Astrocyte (in vitro differentiated cells and primary cell): ENCODE results near the gene CAPN7. TPM values are rescaled to one million over a fixed set of nuclear protein-coding genes. Genes with fewer than 3 reads are reported as not detected.
A peak's percentile ranks its signal among the peaks of the same experiment; 100 is the strongest.

Source experiments
- DNase-seq: peaks from one replicate; pipeline ENCODE4 v3.0.0-alpha.2; 2010; ENCODE audit warnings: low read depth
- FAIRE-seq: peaks from 2 replicates; lab custom pipeline; 2011; peaks lifted over from hg19 to GRCh38; lab: Jason Lieb, UNC
- H2AFZ ChIP-seq: 2 replicates; pipeline ENCODE4 v1.6.0; 2012; ENCODE audit warnings: low read depth, low read length, inconsistent platforms
- H3K27ac ChIP-seq: 2 replicates; pipeline ENCODE4 v1.5.1; 2011; ENCODE audit warnings: low read depth, low read length, inconsistent platforms
- H3K27me3 ChIP-seq: 2 replicates; pipeline ENCODE4 v1.6.0; 2011; ENCODE audit warnings: low read length, inconsistent platforms; ENCODE audit not compliant: insufficient read depth
- H3K36me3 ChIP-seq: 2 replicates; pipeline ENCODE4 v1.5.1; 2011; ENCODE audit warnings: low read length, inconsistent platforms; ENCODE audit not compliant: insufficient read depth
- H3K4me1 ChIP-seq: 2 replicates; pipeline ENCODE4 v1.5.1; 2011; ENCODE audit warnings: low read length, inconsistent platforms; ENCODE audit not compliant: insufficient read depth
- H3K4me2 ChIP-seq: 2 replicates; pipeline ENCODE4 v1.6.0; 2012; ENCODE audit warnings: low read length, inconsistent platforms
- H3K4me3 ChIP-seq: 2 replicates; pipeline ENCODE4 v1.5.1; 2011; ENCODE audit warnings: low read depth, mild to moderate bottlenecking, low read length, inconsistent platforms; ENCODE audit not compliant: insufficient read depth
- H3K79me2 ChIP-seq: 2 replicates; pipeline ENCODE4 v1.6.0; 2012; ENCODE audit warnings: mild to moderate bottlenecking, low read length, inconsistent platforms; ENCODE audit not compliant: insufficient read depth
- H3K9ac ChIP-seq: 2 replicates; pipeline ENCODE4 v1.6.0; 2012; ENCODE audit warnings: mild to moderate bottlenecking, low read length, inconsistent platforms
- H3K9me3 ChIP-seq: 2 replicates; pipeline ENCODE4 v1.5.1; 2012; ENCODE audit warnings: low read depth, mild to moderate bottlenecking, low read length, inconsistent platforms; ENCODE audit not compliant: insufficient read depth
- H4K20me1 ChIP-seq: 2 replicates; pipeline ENCODE4 v1.6.0; 2012; ENCODE audit warnings: low read length, inconsistent platforms; ENCODE audit not compliant: insufficient read depth
- H3K27ac Mint-ChIP-seq: one replicate; pipeline ENCODE4 v1.8.0; 2021; ENCODE audit warnings: mild to moderate bottlenecking, mixed read lengths; ENCODE audit not compliant: unreplicated experiment
- H3K27me3 Mint-ChIP-seq: one replicate; pipeline ENCODE4 v1.8.0; 2021; ENCODE audit warnings: low read depth, mixed read lengths; ENCODE audit not compliant: unreplicated experiment
- H3K36me3 Mint-ChIP-seq: one replicate; pipeline ENCODE4 v1.8.0; 2021; ENCODE audit warnings: low read depth, mixed read lengths; ENCODE audit not compliant: unreplicated experiment
- H3K4me1 Mint-ChIP-seq: one replicate; pipeline ENCODE4 v1.8.0; 2021; ENCODE audit warnings: low read depth, mixed read lengths; ENCODE audit not compliant: unreplicated experiment
- H3K4me3 Mint-ChIP-seq: one replicate; pipeline ENCODE4 v1.8.0; 2021; ENCODE audit warnings: mild to moderate bottlenecking, moderate library complexity, mixed read lengths; ENCODE audit not compliant: unreplicated experiment
- H3K9me3 Mint-ChIP-seq: one replicate; pipeline ENCODE4 v1.8.0; 2021; ENCODE audit warnings: mild to moderate bottlenecking, mixed read lengths; ENCODE audit not compliant: unreplicated experiment
- EZH2 ChIP-seq: IDR thresholded peaks from 2 replicates; pipeline ENCODE4 v1.6.1; 2012; ENCODE audit warnings: mild to moderate bottlenecking, low read length, inconsistent platforms; ENCODE audit not compliant: insufficient read depth
- total RNA-seq: library from RNA; stranded (reverse); gene quantifications from 2 replicates; pipeline ENCODE4 v1.2.1, GENCODE V29; 2021
- TF ChIP-seq, protein P1 (sequence below): IDR thresholded peaks from 2 replicates; pipeline ENCODE4 v1.5.1; 2011; ENCODE audit warnings: low read depth, mild to moderate bottlenecking, inconsistent platforms, low read length, moderate library complexity; ENCODE audit not compliant: insufficient read depth

The CAPN7 gene
- total RNA-seq, 1 donor from 2014 or later, result 36.8 TPM

DNA sequence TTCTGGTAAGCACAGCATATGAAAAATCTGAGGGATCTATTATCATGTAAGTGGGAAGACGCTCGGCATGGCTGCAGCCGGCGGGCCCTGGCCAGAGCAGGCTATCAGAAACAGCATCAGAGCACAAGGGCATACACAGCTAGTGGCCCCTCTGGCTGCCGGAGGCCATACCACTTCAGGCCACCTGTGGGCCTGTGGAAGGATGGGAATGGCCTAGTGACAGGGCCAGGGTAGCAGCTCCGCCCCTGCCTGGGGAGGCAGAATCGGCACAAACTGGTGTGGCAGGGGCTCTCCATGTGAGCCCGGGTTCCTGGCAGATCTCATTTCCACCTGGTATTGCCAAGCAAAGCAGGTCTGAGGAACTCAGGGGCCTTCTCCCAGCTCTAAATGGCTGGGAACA is 80.0 kb downstream of the CAPN7 start:
- Mint-ChIP-seq H3K27me3 (no peaks in the 10 kb centered on the region), H3K4me3 (no peak overlapping the region), H3K4me1 (peaks cover 3% of the 10 kb centered on the region), H3K36me3 (peaks cover 10% of the 10 kb centered on the region), H3K9me3 (peaks cover 2% of the 10 kb centered on the region), H3K27ac (no peak overlapping the region)
- TF ChIP-seq EZH2, result no peak
- H3K36me3 ChIP-seq, result peaks cover 2% of the 10 kb centered on the region
- no peak for FAIRE-seq
- no peak overlapping the region for H3K4me2 ChIP-seq
- H2AFZ ChIP-seq, result no peak overlapping the region
- no peak for DNase-seq
- no peak overlapping the region for H3K9ac ChIP-seq
- no peak overlapping the region for H3K27ac ChIP-seq
- no peak overlapping the region for H3K4me3 ChIP-seq
- H3K27me3 ChIP-seq, result no peaks in the 10 kb centered on the region
- H3K9me3 ChIP-seq, result no peaks in the 10 kb centered on the region
- no peaks in the 10 kb centered on the region for H3K4me1 ChIP-seq
- H3K79me2 ChIP-seq, result peaks cover 46% of the 10 kb centered on the region
- peaks cover 51% of the 10 kb centered on the region for H4K20me1 ChIP-seq

DNA sequence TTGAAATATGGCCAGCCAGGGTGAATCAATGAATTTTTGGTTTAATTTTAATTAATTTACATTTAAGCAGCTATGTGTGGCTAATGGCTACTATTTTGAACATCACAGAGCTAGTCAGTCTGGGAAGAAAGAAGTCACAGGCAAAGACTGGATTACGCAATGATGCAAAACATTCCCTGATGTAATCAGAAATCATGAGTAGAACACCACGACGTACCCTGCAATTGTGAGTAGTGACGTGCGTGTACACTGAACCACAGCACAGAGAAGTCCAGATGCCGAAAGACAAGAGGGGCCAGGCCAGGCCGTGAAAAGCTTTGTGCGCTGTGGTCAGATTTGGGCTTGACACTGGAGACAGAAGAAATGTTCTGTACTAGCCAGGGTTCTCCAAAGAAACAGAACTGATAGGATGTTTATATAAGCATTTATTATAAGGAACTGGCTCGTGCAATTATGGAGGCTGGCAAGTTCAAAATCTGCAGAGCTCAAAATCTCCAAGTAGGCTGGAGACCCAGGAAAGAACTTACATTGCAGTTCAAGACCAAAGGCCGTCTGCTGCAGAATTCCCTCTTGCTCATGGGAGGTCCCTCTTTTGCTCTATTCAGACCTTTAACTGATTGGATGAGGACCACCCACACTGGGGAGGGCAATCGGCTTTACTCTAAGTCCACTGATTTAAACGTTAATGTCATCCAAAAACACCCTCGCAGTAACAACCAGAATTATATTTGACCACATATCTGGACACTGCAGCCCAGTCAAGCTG is 81.7 kb downstream of the CAPN7 start:
- Histone ChIP-seq H3K9me3 (no peaks in the 10 kb centered on the region), H3K4me2 (no peak overlapping the region), H3K4me1 (peaks cover 11% of the 10 kb centered on the region), H3K4me3 (no peak overlapping the region), H3K79me2 (peaks cover 42% of the 10 kb centered on the region), H2AFZ (no peak overlapping the region), H3K27ac (no peak overlapping the region), H3K9ac (no peak overlapping the region), H4K20me1 (peaks cover 57% of the 10 kb centered on the region), H3K27me3 (no peaks in the 10 kb centered on the region), H3K36me3 (no peaks in the 10 kb centered on the region)
- TF ChIP-seq, protein P1, sequence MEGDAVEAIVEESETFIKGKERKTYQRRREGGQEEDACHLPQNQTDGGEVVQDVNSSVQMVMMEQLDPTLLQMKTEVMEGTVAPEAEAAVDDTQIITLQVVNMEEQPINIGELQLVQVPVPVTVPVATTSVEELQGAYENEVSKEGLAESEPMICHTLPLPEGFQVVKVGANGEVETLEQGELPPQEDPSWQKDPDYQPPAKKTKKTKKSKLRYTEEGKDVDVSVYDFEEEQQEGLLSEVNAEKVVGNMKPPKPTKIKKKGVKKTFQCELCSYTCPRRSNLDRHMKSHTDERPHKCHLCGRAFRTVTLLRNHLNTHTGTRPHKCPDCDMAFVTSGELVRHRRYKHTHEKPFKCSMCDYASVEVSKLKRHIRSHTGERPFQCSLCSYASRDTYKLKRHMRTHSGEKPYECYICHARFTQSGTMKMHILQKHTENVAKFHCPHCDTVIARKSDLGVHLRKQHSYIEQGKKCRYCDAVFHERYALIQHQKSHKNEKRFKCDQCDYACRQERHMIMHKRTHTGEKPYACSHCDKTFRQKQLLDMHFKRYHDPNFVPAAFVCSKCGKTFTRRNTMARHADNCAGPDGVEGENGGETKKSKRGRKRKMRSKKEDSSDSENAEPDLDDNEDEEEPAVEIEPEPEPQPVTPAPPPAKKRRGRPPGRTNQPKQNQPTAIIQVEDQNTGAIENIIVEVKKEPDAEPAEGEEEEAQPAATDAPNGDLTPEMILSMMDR, result no peak
- TF ChIP-seq EZH2, result no peak
- Mint-ChIP-seq H3K4me3 (no peak overlapping the region), H3K36me3 (peaks cover 17% of the 10 kb centered on the region), H3K27me3 (no peaks in the 10 kb centered on the region), H3K4me1 (peaks cover 11% of the 10 kb centered on the region), H3K27ac (no peak overlapping the region), H3K9me3 (peaks cover 2% of the 10 kb centered on the region)
- FAIRE-seq, result no peak
- peak; percentile 81 for DNase-seq

DNA sequence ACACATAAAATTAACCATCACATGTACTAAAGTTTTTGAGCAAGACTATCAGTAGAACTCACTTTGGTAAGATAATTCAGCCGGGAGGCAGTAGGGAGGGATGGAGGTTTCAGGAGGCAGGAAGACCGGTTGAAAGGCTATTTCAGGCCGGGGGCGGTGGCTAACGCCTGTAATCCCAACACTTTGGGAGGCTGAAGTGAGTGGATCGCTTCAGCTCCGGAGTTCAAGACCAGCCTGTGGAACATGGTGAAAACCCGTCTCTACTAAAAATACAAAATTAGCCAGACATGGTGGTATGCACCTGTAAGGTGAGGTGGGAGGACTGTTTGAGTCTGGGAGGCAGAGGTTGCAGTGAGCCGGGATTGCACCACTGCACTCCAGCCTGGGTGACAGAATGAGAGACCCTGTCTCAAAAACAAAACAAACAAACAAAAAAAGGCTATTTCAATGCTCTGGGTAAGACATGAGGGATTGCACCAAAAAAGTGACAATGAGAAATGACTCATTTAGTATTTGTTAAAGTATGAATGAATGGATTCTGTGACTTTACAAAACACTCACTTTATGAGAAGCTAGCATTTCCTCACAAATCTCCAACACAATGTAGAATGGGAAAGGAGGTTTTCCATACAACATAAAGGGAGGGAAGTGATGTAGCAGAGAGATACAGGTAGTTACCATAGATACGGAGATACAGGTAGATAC is 82.4 kb downstream of the CAPN7 start:
- Histone ChIP-seq H3K27me3 (no peaks in the 10 kb centered on the region), H3K27ac (no peak overlapping the region), H3K4me3 (no peak overlapping the region), H2AFZ (no peak overlapping the region), H4K20me1 (peaks cover 57% of the 10 kb centered on the region), H3K9me3 (no peaks in the 10 kb centered on the region), H3K79me2 (peaks cover 42% of the 10 kb centered on the region), H3K4me2 (no peak overlapping the region), H3K9ac (no peak overlapping the region), H3K4me1 (peaks cover 15% of the 10 kb centered on the region), H3K36me3 (no peaks in the 10 kb centered on the region)
- H3K27me3 Mint-ChIP-seq, result no peaks in the 10 kb centered on the region
- H3K4me1 Mint-ChIP-seq, result peaks cover 11% of the 10 kb centered on the region
- no peak overlapping the region for H3K4me3 Mint-ChIP-seq
- TF ChIP-seq EZH2, result no peak
- TF ChIP-seq, protein P1, result no peak
- DNase-seq (no peak), FAIRE-seq (no peak)
- H3K27ac Mint-ChIP-seq, result no peak overlapping the region
- H3K9me3 Mint-ChIP-seq, result peaks cover 2% of the 10 kb centered on the region
- peaks cover 21% of the 10 kb centered on the region for H3K36me3 Mint-ChIP-seq
